ENCODE measurements around the gene ITGB2. TPM values are rescaled to one million over a fixed set of nuclear protein-coding genes. Genes with fewer than 3 reads are reported as not detected.
A peak's percentile ranks its signal among the peaks of the same experiment; 100 is the strongest.

Gene ITGB2
- total RNA-seq, 1 donor from 2014 or later = 0.91 TPM

DNA sequence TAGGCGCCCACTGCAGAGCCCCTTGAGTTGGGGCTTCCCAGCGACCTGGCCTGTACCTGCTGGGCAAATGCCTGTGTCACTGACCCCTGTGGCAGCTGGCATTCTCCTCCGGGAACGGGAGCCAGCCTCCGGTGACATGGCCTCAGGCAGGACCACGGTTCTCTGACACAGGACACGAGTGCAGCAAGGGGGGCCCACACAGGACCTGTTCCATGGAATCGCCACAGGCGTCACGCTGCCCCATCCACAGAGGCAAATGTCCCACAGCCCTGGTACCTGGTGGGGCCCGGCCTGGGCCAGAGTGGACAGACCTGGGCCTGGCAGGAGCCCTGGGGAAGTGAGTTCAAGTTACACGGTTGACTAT is 2.6 kb downstream of the ITGB2 start:
- Mint-ChIP-seq H3K27me3 (ENCODE audit: unreplicated experiment) (peaks cover 17% of the 10 kb centered on the region), H3K4me1 (ENCODE audit: low read depth, unreplicated experiment) (peaks cover 4% of the 10 kb centered on the region), H3K4me3 (ENCODE audit: unreplicated experiment) (no peak overlapping the region), H3K36me3 (ENCODE audit: unreplicated experiment) (peaks cover 3% of the 10 kb centered on the region), H3K9me3 (ENCODE audit: unreplicated experiment) (peaks cover 6% of the 10 kb centered on the region), H3K27ac (ENCODE audit: unreplicated experiment) (no peak overlapping the region)
- DNase-seq = peak; percentile 15
- TF ChIP-seq CTCF (IDR thresholded peaks at IDR 0.05; ENCODE audit: partially characterized antibody, unreplicated experiment) = no peak

DNA sequence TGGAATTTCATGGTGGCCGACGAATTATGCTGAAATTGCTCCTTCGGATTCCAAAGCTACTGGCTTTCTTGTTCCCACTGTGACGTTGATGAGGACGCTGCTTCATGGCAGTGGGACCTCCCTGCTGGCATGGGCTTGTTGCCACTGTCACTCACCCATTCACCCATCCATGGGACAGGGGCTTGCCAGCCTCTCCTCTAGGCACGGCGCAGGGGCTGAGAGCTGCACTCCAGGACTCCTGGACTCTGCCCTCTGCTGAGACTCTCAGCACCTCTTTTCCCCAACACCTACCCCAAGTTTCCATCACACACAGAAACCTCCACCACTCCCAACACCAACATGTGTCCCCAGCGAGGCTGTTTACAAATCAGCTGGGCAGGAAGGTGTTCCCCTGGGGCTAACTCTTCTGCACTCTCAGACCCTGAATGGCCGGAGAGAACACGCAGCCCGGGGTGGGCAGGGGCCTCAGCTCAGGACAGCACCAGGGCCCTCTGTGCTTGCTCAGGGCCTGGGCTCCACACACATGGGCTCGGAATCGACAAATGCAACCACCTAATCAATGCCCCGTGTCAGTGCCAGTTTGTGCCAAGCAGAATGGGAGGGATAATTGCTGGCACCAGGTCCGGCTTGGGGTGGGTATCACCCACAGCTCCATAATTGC is 3.1 kb downstream of the ITGB2 start:
- Mint-ChIP-seq H3K27me3 (ENCODE audit: unreplicated experiment) (peaks cover 17% of the 10 kb centered on the region), H3K9me3 (ENCODE audit: unreplicated experiment) (peaks cover 6% of the 10 kb centered on the region), H3K4me1 (ENCODE audit: low read depth, unreplicated experiment) (peaks cover 4% of the 10 kb centered on the region), H3K27ac (ENCODE audit: unreplicated experiment) (no peak overlapping the region), H3K4me3 (ENCODE audit: unreplicated experiment) (no peak overlapping the region), H3K36me3 (ENCODE audit: unreplicated experiment) (no peaks in the 10 kb centered on the region)
- DNase-seq = no peak
- TF ChIP-seq CTCF (IDR thresholded peaks at IDR 0.05; ENCODE audit: partially characterized antibody, unreplicated experiment) = no peak

DNA sequence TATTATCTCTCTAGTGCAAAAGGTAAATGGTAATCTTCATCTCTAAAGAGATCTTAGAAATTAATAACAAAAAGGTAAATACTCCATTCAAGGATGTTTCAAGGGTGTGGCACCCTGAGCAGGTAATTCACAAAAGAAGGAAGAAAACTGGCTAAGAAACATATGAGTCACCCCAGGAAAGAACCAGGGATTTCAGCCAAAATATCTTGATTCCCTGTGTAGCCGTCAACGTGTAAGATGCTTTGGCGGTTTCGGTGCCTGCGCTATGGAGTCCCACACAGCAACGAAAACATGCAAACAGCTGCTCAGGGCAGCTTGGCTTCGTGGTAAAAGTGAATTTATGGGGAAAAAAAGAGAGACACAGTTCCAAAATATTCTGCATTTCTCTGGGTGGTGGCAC is 3.7 kb downstream of the ITGB2 start:
- H3K4me1 Mint-ChIP-seq (ENCODE audit: low read depth, unreplicated experiment) = peaks cover 4% of the 10 kb centered on the region
- DNase-seq = no peak
- H3K9me3 Mint-ChIP-seq (ENCODE audit: unreplicated experiment) = peaks cover 6% of the 10 kb centered on the region
- no peak for TF ChIP-seq CTCF (IDR thresholded peaks at IDR 0.05; ENCODE audit: partially characterized antibody, unreplicated experiment)
- peaks cover 17% of the 10 kb centered on the region for H3K27me3 Mint-ChIP-seq (ENCODE audit: unreplicated experiment)
- no peaks in the 10 kb centered on the region for H3K36me3 Mint-ChIP-seq (ENCODE audit: unreplicated experiment)
- H3K27ac Mint-ChIP-seq (ENCODE audit: unreplicated experiment) = no peak overlapping the region
- H3K4me3 Mint-ChIP-seq (ENCODE audit: unreplicated experiment) = no peak overlapping the region

GRCh38 chr21:44914176-44914874 is 6.4 kb downstream of the ITGB2 start:
- Mint-ChIP-seq H3K27ac (ENCODE audit: unreplicated experiment) (no peak overlapping the region), H3K36me3 (ENCODE audit: unreplicated experiment) (no peaks in the 10 kb centered on the region), H3K4me1 (ENCODE audit: low read depth, unreplicated experiment) (peaks cover 3% of the 10 kb centered on the region), H3K9me3 (ENCODE audit: unreplicated experiment) (peaks cover 3% of the 10 kb centered on the region), H3K4me3 (ENCODE audit: unreplicated experiment) (no peak overlapping the region), H3K27me3 (ENCODE audit: unreplicated experiment) (peaks cover 9% of the 10 kb centered on the region)
- TF ChIP-seq CTCF (IDR thresholded peaks at IDR 0.05; ENCODE audit: partially characterized antibody, unreplicated experiment) = no peak
- peak; percentile 11 for DNase-seq

All from glutamatergic neuron (in vitro differentiated cells).